Stomach (tissue), 4 donors: ENCODE data around the gene DEDD.

ENCODE experiments used
- EP300 ChIP-seq: sonication (generic); formaldehyde crosslinking; IDR thresholded peaks from one replicate; pipeline ENCODE4 v1.6.1; 2017; ENCODE audit warnings: antibody characterized with exemption
- POLR2A ChIP-seq, 4 donors: fragments of 450-650 bp; IDR thresholded peaks; one replicate each; pipeline ENCODE4 v1.6.1; 2016; ENCODE audit warnings: antibody characterized with exemption in 4 of 4, control low read depth in 2 of 4, mild to moderate bottlenecking in 1 of 4, moderate library complexity in 1 of 4
- POLR2AphosphoS5 ChIP-seq, 3 donors: sonication (generic); formaldehyde crosslinking; IDR thresholded peaks; one replicate each; pipeline ENCODE4 v1.6.1; 2016; ENCODE audit warnings: antibody characterized with exemption in 3 of 3
- TF ChIP-seq, protein P1 (sequence below), 7 experiments: fragments of 450-650 bp in 4 of 7; fragments of 200-600 bp in 3 of 7; sonication (generic) in 3 of 7; IDR thresholded peaks; one replicate each; pipeline ENCODE4 v1.5.1; 2016 to 2019; ENCODE audit warnings: antibody characterized with exemption in 7 of 7, control low read depth in 2 of 7, mild to moderate bottlenecking in 1 of 7

DNA sequence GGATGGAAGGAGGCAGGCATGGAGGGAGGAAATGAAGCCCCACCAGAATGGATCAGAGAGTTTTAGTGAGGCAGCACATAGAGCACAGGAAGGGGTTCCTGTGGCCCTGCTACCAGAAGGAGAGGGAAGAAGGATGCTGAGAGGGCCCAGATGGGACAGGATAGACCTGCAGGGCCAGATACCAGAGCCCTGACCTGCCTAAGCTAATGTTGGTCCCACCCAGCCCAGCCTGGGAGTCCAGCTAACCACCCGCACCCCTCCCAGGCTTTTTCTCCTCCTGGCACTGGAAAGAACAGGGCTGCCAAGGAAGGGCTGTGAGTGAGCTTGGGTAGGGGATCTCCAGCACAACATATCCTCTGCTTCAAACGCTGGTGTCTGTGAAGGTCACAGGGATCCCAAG is 50.0 kb downstream of the DEDD start:
- TF ChIP-seq, protein P1, sequence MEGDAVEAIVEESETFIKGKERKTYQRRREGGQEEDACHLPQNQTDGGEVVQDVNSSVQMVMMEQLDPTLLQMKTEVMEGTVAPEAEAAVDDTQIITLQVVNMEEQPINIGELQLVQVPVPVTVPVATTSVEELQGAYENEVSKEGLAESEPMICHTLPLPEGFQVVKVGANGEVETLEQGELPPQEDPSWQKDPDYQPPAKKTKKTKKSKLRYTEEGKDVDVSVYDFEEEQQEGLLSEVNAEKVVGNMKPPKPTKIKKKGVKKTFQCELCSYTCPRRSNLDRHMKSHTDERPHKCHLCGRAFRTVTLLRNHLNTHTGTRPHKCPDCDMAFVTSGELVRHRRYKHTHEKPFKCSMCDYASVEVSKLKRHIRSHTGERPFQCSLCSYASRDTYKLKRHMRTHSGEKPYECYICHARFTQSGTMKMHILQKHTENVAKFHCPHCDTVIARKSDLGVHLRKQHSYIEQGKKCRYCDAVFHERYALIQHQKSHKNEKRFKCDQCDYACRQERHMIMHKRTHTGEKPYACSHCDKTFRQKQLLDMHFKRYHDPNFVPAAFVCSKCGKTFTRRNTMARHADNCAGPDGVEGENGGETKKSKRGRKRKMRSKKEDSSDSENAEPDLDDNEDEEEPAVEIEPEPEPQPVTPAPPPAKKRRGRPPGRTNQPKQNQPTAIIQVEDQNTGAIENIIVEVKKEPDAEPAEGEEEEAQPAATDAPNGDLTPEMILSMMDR (IDR thresholded peaks at IDR 0.05): no peak
- TF ChIP-seq POLR2AphosphoS5 (IDR thresholded peaks at IDR 0.05) (no peak), EP300 (no peak), POLR2A (IDR thresholded peaks at IDR 0.05) (no peak)
